Fibroblast of mammary gland (primary cell): ENCODE data around the gene AGR3.
"Not testable (repeated sequence)": the region's sequence is repeated elsewhere in the genome, so short reads cannot be mapped to it uniquely, and the experiment has no call there.

Source experiments
- DNase-seq: peaks from one replicate; pipeline ENCODE4 v3.0.0-alpha.2; 2010; ENCODE audit warnings: low read depth
- H3K4me3 ChIP-seq: 2 replicates; pipeline ENCODE4 v1.5.1; 2011; ENCODE audit warnings: low read depth, mild to moderate bottlenecking, low read length, moderate library complexity; ENCODE audit not compliant: control insufficient read depth
- CTCF ChIP-seq: conservative IDR thresholded peaks from 2 replicates; pipeline ENCODE4 v1.5.1; 2011; ENCODE audit warnings: low read depth, low read length, inconsistent platforms; ENCODE audit not compliant: control insufficient read depth, insufficient read depth

AGR3 gene

GRCh38 chr7:16883918-16884317, 2.1 kb upstream of the AGR3 start:
- no peak for TF ChIP-seq CTCF
- no peak overlapping the region for H3K4me3 ChIP-seq
- no peak for DNase-seq

- TF ChIP-seq CTCF = no peak
- no peak overlapping the region for H3K4me3 ChIP-seq
- DNase-seq = no peak
Measured at GRCh38 chr7:16880554-16880953, 1.2 kb downstream of the AGR3 start.

GRCh38 chr7:16879181-16879580, 2.6 kb downstream of the AGR3 start:
- no peak overlapping the region for H3K4me3 ChIP-seq
- no peak for DNase-seq
- TF ChIP-seq CTCF = no peak

GRCh38 chr7:16875861-16876260, 5.9 kb downstream of the AGR3 start:
- no peak for DNase-seq
- H3K4me3 ChIP-seq = no peak overlapping the region
- TF ChIP-seq CTCF = no peak

GRCh38 chr7:16874066-16874465, 7.7 kb downstream of the AGR3 start:
- DNase-seq = peak; percentile 1
- TF ChIP-seq CTCF = no peak
- no peak overlapping the region for H3K4me3 ChIP-seq

- no peak for DNase-seq
- no peak overlapping the region for H3K4me3 ChIP-seq
- no peak for TF ChIP-seq CTCF
Measured at GRCh38 chr7:16867328-16867727, 14.5 kb downstream of the AGR3 start.

- not testable (repeated sequence) for DNase-seq
Measured at GRCh38 chr7:16853189-16853588, 28.6 kb downstream of the AGR3 start.

More at GRCh38 chr7:16853189-16853588, 28.6 kb downstream of the AGR3 start:
- not testable (repeated sequence) for H3K4me3 ChIP-seq
